GM13977 (cell line): Measurements from ENCODE around the gene ATP6V0B.

Experiments
- DNase-seq: peaks from one replicate; pipeline ENCODE4 v3.0.0; 2012; ENCODE audit warnings: low spot score
- in situ Hi-C: fragments of 300-500 bp; cut with MboI; formaldehyde crosslinking; loops from one replicate; pipeline ENCODE4 v1.12.0; 2022; ENCODE audit warnings: low sequenced_read_pairs, low pct_unique_long_range_greater_than_20kb, mixed read lengths, inconsistent platforms; ENCODE audit not compliant: unreplicated experiment
- TF ChIP-seq, protein P1 (sequence below): IDR thresholded peaks from 2 replicates; pipeline ENCODE4 v1.5.1; 2012; ENCODE audit warnings: mild to moderate bottlenecking, control low read depth; ENCODE audit not compliant: insufficient read depth; ENCODE audit errors: extremely low read depth, missing control alignments

ATP6V0B gene

GRCh38 chr1:44016890-44017400, 42.2 kb downstream of the ATP6V0B start:
- TF ChIP-seq, protein P1, sequence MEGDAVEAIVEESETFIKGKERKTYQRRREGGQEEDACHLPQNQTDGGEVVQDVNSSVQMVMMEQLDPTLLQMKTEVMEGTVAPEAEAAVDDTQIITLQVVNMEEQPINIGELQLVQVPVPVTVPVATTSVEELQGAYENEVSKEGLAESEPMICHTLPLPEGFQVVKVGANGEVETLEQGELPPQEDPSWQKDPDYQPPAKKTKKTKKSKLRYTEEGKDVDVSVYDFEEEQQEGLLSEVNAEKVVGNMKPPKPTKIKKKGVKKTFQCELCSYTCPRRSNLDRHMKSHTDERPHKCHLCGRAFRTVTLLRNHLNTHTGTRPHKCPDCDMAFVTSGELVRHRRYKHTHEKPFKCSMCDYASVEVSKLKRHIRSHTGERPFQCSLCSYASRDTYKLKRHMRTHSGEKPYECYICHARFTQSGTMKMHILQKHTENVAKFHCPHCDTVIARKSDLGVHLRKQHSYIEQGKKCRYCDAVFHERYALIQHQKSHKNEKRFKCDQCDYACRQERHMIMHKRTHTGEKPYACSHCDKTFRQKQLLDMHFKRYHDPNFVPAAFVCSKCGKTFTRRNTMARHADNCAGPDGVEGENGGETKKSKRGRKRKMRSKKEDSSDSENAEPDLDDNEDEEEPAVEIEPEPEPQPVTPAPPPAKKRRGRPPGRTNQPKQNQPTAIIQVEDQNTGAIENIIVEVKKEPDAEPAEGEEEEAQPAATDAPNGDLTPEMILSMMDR = no peak
- no peak for DNase-seq
- in situ Hi-C loops = no loop called here

GRCh38 chr1:44019466-44019948, 44.7 kb downstream of the ATP6V0B start:
- DNase-seq = no peak
- in situ Hi-C loops = no loop called here
- TF ChIP-seq, protein P1 = no peak

DNA sequence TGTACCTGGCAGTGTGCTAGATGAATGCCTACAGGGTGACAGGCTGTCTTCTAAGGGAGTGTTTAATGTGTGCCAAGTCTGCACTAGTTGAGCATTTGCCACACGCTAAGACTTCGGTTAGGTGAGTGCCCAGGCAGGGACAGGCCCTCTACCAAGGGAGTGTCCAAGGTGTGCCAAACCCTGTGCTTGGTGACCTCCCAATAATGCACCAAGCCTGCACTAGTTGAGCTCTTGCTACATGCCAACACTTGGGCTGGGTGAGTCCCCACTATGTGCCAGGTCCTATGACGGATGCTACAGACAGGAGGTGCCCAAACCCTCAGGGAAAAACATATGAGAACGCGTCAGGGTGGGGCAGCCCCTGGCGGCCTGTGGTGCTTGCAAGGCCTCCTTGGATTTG, 45.7 kb downstream of the ATP6V0B start:
- in situ Hi-C loops = no loop called here
- TF ChIP-seq, protein P1 = no peak
- no peak for DNase-seq

DNA sequence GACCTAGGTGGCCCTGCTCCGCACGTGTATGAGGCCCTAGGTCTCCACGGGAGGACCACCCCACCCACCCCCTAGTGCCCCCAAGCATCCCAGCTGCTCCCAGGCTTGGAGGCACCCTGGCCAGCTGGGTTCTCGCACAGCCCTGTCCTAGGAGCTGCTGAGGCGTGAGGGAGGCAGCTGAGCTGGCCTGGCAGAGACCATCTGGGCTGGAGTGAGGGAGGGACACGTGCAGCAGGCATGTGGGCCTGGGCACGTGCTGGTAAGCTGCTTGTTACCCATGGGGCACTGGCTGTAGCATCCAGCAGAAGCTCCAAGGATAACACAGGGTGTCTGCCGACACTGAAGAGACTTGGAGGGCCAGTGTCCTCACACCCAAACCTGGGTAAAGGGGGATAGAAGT, 46.4 kb downstream of the ATP6V0B start:
- TF ChIP-seq, protein P1 = no peak
- in situ Hi-C loops = no loop called here
- no peak for DNase-seq

- DNase-seq = no peak
- in situ Hi-C loops = no loop called here
- TF ChIP-seq, protein P1 = no peak
These were observed 47.0 kb downstream of the ATP6V0B start for GRCh38 chr1:44021581-44022321.

DNA sequence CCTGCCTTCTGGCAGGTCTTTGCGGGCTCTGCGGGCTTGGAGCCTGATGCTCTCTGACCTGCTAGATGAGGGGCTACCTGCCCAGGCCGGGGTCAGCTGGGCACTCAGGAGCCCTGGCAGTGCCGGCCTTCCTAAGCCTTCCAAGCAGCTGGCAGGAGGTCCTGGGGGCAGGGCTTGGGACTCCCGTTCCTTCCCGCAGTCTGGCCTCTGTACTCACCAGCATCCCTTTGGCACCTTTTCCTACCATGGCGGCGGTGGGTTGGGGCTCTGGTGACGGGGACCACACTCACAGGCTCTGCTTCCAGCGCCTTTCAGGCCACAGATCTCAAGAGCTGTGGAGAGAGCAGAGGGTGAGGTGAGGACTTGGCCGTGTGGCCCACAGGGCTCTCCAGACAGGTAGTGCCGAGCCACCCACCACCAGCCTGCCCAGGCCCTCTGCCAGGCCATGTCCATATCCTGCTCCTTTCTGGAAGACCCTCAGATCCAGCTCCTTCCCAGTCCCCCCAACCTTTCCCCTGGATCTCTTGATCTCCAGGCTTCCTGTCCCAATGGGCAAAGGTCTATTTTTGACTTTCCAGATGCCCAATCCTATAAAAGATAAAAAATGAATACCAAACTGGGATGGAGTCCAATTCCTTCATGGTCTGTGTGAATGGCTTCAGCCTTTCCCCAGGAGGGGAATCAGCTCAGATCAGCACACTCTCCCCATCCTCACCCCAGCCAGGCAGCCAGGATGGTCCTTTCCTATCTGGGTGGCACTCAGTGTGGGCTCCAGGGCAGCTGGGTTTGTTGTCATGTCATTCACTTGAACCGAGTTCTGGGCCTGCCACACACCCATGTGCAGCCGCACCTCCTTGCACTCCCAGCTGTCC, 49.5 kb downstream of the ATP6V0B start:
- no peak for DNase-seq
- TF ChIP-seq, protein P1 = no peak
- in situ Hi-C loops = no loop called here
